Stimulated activated CD8-positive, alpha-beta memory T cell treated with anti-CD3 and anti-CD28 coated beads, Interleukin-4, amount 100 ng/mL, for 1 hour (primary cell): ENCODE results near the gene ASGR1.
A peak's percentile ranks its signal among the peaks of the same experiment; 100 is the strongest.
"Not testable (repeated sequence)": the region's sequence is repeated elsewhere in the genome, so short reads cannot be mapped to it uniquely, and the experiment has no call there.

Experiments
- DNase-seq, 2 donors: peaks; one replicate each; pipeline ENCODE4 v3.0.0-alpha.2; 2020; ENCODE audit warnings: low read depth in 2 of 2, low spot score in 1 of 2

Gene ASGR1

DNA sequence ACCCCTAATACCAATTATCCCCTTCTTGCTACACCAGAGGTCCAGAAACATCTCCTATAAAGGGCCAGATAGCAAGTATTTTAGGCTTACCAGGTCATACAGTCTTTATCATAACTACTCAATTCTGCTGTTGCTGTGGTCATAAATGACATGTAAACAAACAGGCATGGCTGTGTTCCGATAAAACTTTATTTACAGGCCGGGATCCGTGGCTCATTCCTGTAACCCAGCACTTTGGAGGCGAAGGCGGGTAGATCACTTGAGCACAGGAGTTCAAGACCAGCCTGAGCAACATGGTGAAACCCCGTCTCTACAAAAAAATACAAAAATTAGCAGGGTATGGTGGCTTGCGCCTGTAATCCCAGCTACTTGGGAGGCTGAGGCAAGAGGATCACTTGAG is 12.3 kb downstream of the ASGR1 start:
- no peak for DNase-seq

DNA sequence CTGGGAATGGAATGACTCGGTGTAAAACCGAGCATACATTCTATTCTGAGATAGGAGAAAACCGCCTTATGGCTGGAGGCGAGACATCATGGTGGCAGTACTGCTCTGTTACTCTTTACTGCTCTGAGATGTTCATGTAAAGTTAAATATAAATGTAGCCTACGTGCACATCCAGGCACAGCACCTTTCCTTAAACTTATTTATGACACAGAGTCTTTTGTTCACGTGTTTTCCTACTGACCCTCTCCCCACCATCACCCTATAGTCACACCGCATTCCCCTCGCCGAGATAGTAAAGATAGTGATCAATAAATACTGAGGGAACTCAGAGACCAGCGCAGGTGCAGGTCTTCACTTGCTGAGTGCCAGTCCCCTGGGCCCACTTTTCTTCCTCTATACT is 19.6 kb downstream of the ASGR1 start:
- DNase-seq, result not testable (repeated sequence)

DNA sequence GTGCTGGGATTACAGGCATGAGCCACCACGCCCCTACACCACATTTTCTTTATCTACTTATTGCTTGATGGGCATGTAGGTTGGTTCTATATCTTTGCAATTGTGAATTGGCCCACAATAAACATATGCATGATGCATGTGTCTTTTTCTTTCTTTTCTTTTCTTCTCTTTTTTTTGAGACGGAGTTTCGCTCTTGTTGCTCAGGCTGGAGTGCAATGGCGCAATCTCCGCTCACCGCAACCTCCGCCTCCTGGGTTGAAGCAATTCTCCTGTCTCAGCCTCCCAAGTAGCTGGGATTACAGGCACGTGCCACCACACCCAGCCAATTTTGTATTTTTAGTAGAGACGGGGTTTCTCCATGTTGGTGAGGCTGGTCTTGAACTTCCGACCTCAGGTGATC is 20.7 kb downstream of the ASGR1 start:
- DNase-seq, result not testable (repeated sequence)

DNA sequence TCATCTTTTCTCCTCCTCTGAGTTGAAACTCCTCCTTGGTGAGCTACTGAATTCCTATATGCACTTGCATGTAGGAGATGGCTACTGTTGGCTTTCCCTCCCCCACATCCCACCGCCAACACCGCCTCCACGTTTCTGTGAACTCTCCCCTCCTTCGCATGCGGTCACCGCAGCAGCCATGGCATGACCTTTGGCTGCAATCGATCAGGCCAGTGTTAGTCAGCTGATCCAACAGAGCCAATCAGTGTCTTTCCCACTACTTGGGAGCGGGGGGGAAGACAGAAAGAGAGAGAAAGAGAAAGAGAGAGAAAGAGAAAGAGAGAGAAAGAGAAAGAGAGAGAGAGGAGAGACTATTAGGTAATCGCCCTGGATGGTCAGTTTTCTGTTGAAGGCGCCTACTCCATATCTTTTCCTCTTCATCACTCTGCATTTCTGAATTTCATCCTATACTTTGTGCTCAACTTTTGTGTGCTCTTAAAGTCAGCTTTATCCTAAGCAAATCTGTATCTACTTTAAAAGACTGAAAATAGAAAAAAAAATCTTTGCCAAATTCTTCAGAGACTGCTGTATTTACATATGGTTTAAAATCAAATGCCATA is 22.7 kb downstream of the ASGR1 start:
- no peak for DNase-seq

DNA sequence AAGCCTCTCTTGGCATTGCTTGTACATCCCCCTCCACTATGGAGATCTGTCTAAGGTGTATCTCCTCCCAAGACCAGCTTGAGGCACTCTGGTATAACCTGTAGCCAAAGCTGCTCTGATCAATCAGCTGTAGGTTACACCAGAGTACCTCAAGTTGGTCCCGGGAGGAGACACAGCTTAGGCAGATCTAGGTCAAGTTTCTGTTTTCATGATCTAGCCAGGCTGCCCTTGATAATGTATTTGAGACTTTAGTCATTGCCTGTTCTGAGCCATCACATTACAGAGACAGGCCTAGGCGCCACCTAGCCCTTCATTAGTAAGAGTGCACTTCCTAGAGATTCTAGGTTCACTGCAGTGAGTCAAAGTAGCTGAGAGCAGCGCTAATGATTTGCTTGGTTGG is 31.4 kb downstream of the ASGR1 start:
- DNase-seq, result no peak

DNA sequence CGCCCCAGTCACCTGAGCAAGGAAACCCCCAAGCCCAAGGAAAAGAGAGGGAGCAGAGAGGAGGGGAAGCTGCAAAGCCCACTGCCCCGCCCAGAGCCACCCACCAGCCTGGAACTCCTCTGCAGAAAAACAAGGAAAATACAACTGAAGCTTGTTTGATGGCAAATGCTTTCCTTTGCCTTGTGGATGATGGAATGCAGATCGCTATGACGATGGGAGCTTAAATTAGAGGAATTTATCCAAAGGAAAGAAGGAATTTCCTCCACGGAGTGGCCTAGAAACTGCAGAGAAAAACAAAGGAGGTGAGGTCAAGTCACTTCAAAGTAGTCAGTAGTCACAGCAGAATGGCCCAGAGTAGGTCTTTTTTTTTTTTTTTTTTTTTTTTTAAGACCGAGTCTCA is 33.1 kb downstream of the ASGR1 start:
- DNase-seq, result no peak

DNA sequence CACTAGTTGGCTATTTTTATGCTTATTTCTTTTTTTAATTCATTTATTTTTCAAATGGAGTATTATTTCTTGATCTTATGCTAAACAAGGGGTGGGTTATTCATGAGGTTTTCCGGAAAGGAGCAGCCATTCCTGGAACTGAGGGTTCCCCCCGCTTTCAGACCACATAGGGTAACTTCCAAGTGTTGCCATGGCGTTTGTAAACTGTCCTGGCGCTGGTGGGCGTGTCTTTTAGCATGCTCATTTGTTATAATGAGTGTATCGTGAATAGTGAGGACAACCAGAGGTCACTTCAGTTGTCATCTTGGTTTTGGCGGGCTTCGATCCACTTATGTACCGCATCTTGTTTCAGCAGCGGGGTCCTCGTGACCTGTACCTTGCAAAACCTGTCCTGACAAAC is 35.0 kb downstream of the ASGR1 start:
- DNase-seq, result no peak

DNA sequence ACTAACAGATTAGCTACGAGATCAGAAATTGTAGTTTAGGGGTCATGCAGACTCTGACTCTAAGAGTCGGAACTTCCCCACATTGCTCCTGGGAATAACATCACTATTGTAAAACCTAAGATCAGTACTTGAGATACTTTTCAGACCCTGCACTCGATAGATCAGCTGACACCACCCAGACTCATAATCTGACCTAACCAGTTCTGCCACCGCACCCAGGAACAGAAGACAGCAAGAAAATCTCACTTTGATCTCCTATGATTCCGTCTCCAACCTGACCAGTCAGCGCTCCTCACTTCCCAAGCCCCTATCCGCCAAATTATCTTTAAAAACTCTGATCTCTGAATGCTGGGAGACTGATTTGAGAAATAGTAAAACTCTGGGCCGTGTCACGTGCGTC is 37.3 kb downstream of the ASGR1 start:
- no peak for DNase-seq

DNA sequence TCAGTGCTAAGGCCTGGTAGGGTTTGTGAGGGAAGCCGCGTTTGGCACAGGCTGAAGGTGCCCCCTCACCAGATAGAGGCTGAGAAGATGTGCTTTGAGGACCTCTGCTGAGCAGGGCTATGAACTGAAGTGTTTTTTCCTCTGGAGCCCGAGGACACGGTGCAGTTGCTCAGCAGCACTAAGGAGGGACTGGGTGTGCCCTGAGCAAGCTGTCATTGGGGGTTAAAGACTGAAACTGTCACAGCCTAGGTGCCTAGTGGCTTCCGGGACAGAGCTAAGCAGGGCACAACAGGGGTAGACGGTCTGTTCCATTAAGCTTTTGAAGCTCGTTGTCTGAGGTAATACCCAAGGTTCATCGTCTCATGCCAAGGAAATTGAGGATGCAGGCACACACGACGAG is 39.8 kb downstream of the ASGR1 start:
- DNase-seq, result no peak

DNA sequence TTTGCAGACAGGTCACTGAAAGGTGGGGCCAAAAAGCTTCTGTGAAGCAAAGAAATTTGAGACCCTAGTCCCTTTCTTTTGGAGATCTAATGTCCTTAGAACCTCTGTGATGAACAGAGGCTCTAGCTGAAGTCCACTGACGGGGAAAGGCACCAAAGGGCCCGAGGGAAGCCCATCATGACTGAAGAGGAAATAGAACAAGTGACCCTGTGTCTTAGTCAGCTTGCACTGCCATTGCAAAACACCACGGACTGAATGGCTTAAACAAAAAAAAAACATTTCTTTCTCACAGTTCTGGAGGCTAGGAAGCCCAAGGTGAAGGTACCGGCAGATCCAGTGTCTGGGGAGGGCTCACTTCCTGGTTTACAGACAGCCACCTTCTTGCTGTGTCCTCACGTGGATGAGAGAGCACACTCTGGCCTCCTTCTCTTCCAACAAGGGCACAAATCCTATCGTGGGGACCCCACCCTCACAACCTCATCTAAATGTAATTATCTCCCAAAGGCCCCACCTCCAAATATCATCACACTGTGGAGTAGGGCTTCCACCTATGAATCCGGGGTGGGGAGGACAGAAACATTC is 40.3 kb downstream of the ASGR1 start:
- no peak for DNase-seq

DNA sequence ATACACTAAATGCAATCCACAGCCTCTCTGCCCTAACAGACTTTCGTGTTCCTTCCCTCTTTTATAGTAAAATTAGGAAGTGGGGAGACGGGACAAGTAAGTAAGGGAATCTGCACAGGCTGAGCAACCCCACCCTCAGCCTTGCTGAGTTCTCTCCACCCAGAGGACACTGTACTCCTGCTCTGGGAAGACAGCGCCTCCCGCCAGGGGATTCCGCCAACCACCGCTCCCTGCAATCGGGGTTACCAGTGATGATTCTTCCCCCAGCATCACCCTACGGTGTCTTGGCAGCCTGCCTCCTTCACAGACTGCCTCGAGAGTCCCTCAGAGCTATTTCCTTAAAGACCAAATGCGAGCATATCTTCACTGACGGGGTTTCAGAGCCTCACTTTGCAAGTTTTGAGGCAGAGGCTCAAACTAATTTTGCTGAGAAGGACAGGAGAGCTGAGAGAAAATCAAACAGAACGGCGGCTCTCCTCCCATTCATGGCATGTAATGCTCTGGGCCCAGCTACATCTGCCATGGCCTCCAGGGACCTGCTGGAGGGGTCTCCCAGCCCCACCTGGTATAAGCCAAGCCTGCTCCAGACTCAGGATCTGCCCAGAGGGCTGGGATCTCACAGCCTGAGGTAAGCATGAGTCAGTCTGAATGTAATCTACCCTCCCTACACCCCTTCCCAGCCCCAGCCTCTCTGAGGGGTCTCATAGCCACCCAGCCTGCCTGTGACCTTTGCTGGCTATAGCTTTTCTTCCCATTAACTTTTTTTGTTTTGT is 41.8 kb downstream of the ASGR1 start:
- DNase-seq, result no peak

DNA sequence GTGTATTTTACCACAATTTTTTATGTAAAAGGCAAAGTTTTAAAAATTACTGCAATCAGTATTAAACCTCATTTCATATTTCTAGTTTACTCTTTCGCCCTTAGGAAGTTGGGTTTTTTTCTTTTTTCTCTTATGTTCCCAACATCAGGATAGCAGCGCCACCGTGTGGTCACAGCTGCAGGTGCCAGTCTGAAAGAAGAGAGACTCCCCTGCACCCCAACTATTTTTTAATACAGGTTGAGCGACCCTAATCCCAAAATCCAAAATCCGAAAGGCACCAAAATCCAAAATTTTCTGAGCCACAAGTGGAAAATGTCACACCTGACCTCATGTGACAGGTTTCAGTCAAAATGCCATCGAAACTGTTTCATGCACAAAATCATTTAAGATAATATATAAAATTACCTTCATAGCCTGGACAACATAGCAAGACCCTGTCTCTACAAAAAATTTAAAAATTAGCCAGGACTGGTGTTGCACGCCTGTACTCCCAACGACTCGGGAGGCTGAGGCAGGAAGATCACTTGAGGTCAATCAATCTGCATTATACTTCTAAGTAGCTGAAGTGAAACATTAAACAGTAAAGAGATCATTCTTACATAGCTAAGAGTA is 42.8 kb downstream of the ASGR1 start:
- DNase-seq, result peak; percentile 60 to 70

DNA sequence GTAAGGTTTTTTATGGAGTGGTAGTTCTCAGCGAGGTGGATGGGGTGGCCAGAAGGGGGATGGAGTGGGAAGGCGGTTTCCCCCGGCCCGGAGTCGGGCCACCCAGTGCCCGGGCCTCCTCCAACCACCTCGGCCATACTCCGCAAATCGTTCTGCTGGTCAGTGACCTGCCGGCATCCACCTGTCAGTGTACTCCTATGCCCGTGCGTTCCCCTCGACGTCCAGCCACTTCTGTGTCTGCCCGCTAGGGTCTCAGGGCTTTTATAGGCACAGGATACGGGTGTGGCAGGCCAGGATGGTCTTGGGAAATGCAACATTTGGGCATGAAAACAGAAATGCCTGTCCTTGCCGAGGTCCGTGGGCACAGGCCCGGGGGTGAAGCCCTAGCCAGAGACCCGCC is 45.3 kb downstream of the ASGR1 start:
- no peak for DNase-seq

DNA sequence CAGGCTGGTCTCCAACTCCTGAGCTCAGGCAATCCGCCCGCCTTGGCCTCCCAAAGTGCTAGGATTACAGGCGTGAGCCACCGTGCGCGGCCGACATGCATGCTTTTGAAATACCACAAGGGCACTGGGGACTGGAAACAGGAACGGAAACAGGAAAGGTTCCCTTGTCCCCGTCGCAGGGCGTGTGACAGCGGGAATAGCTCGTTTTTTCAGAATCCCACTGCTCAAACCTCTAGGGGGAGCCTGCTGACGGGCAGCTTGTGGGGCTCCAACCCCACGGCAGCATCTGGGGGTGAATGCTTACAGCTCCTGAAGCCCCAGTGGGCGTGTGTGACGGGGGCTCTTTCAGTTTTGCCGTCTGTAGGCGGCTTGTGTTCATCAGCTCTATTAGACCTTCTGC is 45.7 kb downstream of the ASGR1 start:
- no peak for DNase-seq

DNA sequence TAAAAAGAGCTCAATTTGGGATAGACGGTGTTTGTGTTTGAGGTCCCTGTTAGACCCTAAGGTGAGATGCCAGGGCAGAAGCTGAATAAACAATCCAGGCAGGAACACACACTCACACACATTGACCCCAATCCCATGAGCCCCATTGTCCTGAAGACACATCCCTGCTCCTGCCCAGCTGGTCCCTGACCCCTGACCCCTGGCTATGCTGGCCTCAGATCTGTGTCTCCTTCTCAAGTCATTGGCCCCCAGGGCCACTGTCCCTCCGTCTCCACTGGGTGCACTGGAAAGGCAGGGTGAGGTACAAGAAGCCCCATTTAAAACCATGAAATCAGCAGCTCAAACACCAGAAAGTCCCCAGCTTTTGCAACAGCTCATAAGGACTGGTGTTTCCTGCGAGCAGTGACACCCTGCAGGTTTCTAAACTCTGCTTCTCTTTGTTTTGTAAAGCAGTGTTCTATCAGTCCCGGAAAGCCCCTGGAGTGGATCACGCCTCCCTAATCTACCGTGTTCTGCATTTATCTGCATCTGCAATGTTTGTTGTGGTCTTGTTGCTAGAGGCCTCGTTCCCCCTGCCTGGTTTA is 46.6 kb downstream of the ASGR1 start:
- no peak for DNase-seq

DNA sequence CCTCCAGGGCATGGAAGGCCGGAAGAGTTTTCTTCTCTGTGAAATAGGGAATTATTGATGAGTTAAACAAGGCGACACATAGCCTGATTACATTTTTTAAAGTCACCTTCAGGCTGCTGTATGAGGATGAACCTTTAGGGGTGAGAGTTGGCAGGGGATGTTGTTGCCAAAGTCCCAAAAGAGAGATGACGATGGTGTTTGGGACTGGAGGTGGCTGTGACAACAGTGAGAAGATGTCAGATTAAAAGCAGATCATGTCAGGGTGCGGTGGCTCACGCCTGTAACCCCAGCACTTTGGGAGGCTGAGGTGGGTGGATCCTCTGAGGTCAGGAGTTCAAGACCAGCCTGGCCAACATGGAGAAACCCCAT is 47.8 kb downstream of the ASGR1 start:
- DNase-seq, result no peak

DNA sequence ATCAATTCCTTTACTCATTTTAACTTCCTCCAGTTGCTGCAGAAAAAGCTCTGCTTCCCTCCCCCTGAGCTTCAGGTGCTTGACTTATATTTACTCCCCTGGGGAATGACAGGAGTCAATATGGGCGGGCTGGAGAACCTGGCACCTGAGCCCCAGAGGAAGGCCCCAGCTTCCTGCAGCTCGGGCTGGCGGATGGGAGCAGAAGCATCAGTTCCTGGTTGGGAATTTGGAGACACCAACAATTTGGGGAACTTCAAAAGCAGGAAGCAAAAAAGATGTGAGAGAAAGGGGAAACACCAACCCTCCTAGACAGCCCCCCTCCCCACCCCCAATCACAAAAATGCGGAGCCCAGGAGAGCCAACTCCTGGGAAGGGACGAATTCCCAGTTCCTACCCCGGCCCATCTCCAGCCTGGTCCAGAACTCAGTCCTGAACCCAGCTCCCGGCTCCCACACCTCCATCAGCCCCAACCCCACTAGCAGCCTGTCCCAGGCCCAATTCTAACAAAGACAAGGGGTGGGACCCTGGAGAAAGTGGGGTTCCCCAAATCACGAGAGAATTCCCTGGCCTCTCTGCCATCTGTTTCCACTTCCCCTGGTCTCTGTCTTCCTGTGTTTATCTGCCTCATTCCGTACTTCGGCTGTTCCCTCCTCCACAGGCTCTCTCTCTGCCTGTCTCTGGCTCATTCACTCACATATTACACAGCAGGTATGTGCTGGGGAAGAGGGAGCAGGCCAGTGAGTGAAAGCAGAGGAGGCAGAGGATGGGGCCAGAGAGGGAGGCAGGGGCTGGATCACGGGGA is 48.3 kb downstream of the ASGR1 start:
- no peak for DNase-seq

DNA sequence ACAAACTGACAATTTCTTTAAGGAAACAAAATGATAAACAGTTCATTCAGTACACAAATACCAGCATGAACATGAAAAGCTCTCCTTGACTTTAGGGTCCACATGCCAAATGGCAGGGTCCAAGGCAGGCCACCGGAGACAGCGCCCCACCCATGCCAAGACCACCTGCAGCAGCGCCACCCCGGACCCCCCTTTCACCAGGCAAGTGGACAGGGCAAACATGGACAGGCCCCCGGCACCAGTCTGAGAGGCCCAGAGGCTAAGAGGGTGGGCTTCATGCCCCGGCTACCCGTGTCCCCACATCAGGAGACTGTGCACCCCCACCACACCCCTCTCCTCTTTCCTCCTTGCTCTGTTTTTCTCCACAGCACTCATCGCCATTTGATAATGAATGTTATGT is 49.9 kb downstream of the ASGR1 start:
- no peak for DNase-seq

DNA sequence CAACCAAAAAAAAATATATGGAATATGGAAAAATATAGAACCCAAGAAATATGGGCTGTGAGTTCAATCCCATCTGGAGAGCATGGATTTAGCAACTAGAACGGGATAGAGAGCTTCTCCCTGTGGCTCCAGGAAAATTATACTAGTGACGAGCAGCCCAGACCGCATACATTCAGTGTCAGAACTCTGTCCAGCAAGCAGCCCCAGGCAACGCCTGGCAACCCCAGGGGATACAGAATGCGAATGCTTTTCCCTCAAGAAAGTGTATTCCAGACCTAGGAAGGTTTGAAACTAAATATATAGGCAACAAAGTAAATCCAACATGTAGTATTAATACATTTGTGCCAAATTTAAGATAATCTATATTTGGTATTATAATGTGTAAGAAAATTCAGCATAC is 51.0 kb downstream of the ASGR1 start:
- no peak for DNase-seq

DNA sequence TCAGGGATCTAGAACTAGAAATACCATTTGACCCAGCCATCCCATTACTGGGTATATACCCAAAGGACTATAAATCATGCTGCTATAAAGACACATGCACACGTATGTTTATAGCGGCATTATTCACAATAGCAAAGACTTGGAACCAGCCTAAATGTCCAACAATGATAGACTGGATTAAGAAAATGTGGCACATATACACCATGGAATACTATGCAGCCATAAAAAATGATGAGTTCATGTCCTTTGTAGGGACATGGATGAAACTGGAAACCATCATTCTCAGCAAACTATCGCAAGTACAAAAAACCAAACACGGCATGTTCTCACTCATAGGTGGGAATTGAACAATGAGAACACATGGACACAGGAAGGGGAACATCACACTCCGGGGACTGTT is 51.7 kb downstream of the ASGR1 start:
- not testable (repeated sequence) for DNase-seq

DNA sequence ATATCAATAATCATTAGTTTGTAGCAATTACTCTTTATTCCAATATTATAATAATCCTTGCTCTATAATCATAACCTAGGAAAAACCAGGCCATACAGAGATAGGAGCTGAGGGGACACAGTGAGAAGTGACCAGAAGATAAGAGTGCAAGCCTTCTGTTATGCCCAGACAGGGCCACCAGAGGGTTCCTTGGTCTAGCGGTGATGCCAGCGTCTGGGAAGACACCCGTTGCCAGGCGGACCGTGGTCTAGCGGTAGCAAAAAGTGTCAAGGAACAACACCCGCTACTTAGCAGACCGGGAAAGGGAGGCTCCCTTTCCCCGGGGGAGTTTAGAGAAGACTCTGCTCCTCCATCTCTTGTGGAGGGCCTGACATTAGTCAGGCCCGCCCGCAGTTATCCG is 52.8 kb downstream of the ASGR1 start:
- DNase-seq, result not testable (repeated sequence)
